GM12878 (cell line): ENCODE results near the gene CA9. TPM values are rescaled to one million over a fixed set of nuclear protein-coding genes. Genes with fewer than 3 reads are reported as not detected.
A peak's percentile ranks its signal among the peaks of the same experiment; 100 is the strongest.

ENCODE experiments used
- BACH1 ChIP-seq: fragments of 450-650 bp; IDR thresholded peaks from 2 replicates; pipeline ENCODE4 v1.6.1; 2017; ENCODE audit warnings: mild to moderate bottlenecking, borderline replicate concordance
- BCL11A ChIP-seq: IDR thresholded peaks from 2 replicates; pipeline ENCODE4 v1.6.1; 2011; ENCODE audit warnings: low read depth, low read length
- CHD2 ChIP-seq: IDR thresholded peaks from 2 replicates; pipeline ENCODE4 v1.6.1; 2011; ENCODE audit warnings: low read depth, low read length, improper control_type of control experiment, borderline replicate concordance
- MEF2A ChIP-seq: IDR thresholded peaks from 2 replicates; pipeline ENCODE4 v1.6.1; 2011; ENCODE audit warnings: low read depth, mild to moderate bottlenecking, low read length, moderate library complexity; ENCODE audit not compliant: insufficient read depth
- MTA2 ChIP-seq: fragments of 450-650 bp; IDR thresholded peaks from 2 replicates; pipeline ENCODE4 v1.6.1; 2016; ENCODE audit warnings: low read depth, mild to moderate bottlenecking, moderate library complexity
- NFIC ChIP-seq: IDR thresholded peaks from 2 replicates; pipeline ENCODE4 v1.6.1; 2012; ENCODE audit warnings: low read depth, mild to moderate bottlenecking, inconsistent platforms, low read length, moderate library complexity
- SMARCA5 ChIP-seq: fragments of 450-650 bp; IDR thresholded peaks from 2 replicates; pipeline ENCODE4 v1.6.1; 2017; ENCODE audit warnings: mild to moderate bottlenecking
- SREBF1 ChIP-seq: IDR thresholded peaks from 2 replicates; pipeline ENCODE4 v1.6.1; 2012; ENCODE audit warnings: mild to moderate bottlenecking, low read length
- YY1 ChIP-seq: IDR thresholded peaks from 2 replicates; pipeline ENCODE4 v1.6.1; 2011; ENCODE audit warnings: low read depth, mild to moderate bottlenecking, low read length
- ZNF207 ChIP-seq: fragments of 450-650 bp; IDR thresholded peaks from 2 replicates; pipeline ENCODE4 v1.6.1; 2014; ENCODE audit warnings: antibody characterized with exemption, mild to moderate bottlenecking, borderline replicate concordance
- polyA plus RNA-seq, 11 experiments: library from polyadenylated mRNA; depleted of rRNA in 4 of 11; unstranded in 6 of 11; stranded (reverse) in 5 of 11; fragments of >200 nt; fragmentation: Nextera tagmentation in 4 of 11; fragmentation: Illumina TruSeq in 1 of 11; extraction: Ambion mirVana in 4 of 11; extraction: Trizol in 1 of 11; gene quantifications; 1 replicate in 1 of 11; 2 replicates in 10 of 11; pipeline versions ENCODE4 v1.2.1 to v1.2.3, GENCODE V29; 2011 to 2016; ENCODE audit warnings: inconsistent platforms in 2 of 11, missing spikeins in 2 of 11, low read depth in 1 of 11
- total RNA-seq, 4 experiments: library from RNA; depleted of rRNA in 3 of 4; stranded (reverse); fragments of >200 nt in 3 of 4; fragmentation: Illumina TruSeq in 1 of 4; extraction: Trizol in 1 of 4; gene quantifications; 2 replicates each; pipeline versions ENCODE4 v1.2.1 to v1.2.3, GENCODE V29; 2013 to 2021
- TF ChIP-seq, protein P1 (sequence below): fragments of 450-650 bp; IDR thresholded peaks from 2 replicates; pipeline ENCODE4 v1.6.1; 2018; ENCODE audit warnings: borderline replicate concordance, mild to moderate bottlenecking; ENCODE audit not compliant: partially characterized antibody
- TF ChIP-seq, protein P2 (sequence below): IDR thresholded peaks from 2 replicates; pipeline ENCODE4 v1.6.1; 2012; ENCODE audit warnings: low read depth, low read length, improper control_type of control experiment
- TF ChIP-seq, protein P3 (sequence below): fragments of 450-650 bp; formaldehyde crosslinking; IDR thresholded peaks from 2 replicates; pipeline ENCODE4 v1.4.0; 2022; ENCODE audit warnings: mild to moderate bottlenecking, moderate library complexity
- TF ChIP-seq, protein P4 (sequence below): fragments of 150-350 bp; IDR thresholded peaks from 2 replicates; pipeline ENCODE4 v1.6.1; 2016; ENCODE audit warnings: low read depth, low read length
- TF ChIP-seq, protein P5 (sequence below): fragments of 150-350 bp; IDR thresholded peaks from 2 replicates; pipeline ENCODE4 v1.6.1; 2014; ENCODE audit warnings: mild to moderate bottlenecking, low read depth, low read length

CA9 gene
- total and polyA plus RNA-seq, 10 of the 15 experiments (the other 5 are each of a cell fraction or from before 2014, with no cell fraction given), result 0.53 to 6.6 (median 1.2) TPM

DNA sequence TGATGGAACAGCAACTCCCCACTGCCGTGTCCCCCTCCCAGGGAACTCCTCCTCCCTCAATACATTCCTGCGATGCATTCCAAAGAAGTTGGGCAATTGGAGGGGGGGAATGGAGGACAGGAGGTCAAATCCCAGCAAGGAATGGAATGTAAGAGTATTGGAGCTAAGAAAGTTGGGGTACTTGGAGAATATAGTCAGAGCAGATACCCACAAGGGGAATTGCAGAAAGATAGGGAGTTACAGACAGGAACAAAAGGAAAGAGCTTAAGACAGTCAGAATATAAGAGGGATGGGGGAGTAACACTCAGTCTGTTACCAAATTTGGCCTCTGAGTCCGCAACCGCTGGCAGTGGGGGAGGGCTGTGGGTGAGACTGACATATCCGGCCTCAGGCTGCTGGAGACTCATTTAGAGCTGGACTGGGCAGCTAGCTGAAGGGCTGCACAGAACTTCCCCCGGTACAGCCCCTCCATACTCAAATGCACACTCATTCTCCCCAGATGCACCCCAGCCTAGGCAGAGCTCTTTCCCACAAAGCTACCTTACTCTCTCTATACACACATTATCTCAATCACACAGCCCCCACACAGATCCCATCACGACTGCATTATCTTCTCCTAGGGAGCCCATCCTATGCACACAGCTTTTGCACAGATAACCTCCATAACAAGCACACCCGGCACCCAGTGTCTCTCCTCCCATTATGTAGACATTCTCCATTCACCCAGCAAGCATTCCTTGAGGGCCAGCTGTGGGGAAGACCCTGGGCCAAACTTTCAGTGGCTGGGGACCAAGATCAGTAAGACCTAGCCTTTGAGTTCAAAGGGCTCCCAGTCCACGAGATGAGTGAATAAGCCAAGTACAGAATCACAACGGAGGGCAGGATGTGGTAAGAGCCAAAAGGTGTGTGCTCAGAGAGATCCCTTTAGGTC is 54.6 kb downstream of the CA9 start (continued):
- TF ChIP-seq, protein P1, sequence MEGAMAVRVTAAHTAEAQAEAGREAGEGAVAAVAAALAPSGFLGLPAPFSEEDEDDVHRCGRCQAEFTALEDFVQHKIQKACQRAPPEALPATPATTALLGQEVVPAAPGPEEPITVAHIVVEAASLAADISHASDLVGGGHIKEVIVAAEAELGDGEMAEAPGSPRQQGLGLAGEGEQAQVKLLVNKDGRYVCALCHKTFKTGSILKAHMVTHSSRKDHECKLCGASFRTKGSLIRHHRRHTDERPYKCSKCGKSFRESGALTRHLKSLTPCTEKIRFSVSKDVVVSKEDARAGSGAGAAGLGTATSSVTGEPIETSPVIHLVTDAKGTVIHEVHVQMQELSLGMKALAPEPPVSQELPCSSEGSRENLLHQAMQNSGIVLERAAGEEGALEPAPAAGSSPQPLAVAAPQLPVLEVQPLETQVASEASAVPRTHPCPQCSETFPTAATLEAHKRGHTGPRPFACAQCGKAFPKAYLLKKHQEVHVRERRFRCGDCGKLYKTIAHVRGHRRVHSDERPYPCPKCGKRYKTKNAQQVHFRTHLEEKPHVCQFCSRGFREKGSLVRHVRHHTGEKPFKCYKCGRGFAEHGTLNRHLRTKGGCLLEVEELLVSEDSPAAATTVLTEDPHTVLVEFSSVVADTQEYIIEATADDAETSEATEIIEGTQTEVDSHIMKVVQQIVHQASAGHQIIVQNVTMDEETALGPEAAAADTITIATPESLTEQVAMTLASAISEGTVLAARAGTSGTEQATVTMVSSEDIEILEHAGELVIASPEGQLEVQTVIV, result no peak
- TF ChIP-seq, protein P2, sequence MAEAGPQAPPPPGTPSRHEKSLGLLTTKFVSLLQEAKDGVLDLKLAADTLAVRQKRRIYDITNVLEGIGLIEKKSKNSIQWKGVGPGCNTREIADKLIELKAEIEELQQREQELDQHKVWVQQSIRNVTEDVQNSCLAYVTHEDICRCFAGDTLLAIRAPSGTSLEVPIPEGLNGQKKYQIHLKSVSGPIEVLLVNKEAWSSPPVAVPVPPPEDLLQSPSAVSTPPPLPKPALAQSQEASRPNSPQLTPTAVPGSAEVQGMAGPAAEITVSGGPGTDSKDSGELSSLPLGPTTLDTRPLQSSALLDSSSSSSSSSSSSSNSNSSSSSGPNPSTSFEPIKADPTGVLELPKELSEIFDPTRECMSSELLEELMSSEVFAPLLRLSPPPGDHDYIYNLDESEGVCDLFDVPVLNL, result no peak
- TF ChIP-seq, protein P3, sequence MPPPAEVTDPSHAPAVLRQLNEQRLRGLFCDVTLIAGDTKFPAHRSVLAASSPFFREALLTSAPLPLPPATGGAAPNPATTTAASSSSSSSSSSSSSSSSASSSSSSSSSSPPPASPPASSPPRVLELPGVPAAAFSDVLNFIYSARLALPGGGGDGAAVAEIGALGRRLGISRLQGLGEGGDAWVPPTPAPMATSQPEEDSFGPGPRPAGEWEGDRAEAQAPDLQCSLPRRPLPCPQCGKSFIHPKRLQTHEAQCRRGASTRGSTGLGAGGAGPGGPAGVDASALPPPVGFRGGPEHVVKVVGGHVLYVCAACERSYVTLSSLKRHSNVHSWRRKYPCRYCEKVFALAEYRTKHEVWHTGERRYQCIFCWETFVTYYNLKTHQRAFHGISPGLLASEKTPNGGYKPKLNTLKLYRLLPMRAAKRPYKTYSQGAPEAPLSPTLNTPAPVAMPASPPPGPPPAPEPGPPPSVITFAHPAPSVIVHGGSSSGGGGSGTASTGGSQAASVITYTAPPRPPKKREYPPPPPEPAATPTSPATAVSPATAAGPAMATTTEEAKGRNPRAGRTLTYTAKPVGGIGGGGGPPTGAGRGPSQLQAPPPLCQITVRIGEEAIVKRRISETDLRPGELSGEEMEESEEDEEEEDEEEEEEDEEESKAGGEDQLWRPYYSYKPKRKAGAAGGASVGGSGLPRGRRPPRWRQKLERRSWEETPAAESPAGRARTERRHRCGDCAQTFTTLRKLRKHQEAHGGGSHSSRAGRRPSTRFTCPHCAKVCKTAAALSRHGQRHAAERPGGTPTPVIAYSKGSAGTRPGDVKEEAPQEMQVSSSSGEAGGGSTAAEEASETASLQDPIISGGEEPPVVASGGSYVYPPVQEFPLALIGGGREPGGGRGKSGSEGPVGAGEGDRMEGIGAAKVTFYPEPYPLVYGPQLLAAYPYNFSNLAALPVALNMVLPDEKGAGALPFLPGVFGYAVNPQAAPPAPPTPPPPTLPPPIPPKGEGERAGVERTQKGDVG, result no peak
- TF ChIP-seq CHD2 (peak; percentile 75; the same call in 1 of the 2 replicates), YY1 (no peak), ZNF207 (0 out of 2 replicates have a peak, but pooled peaks have one; percentile 40), BACH1 (0 out of 2 replicates have a peak, but pooled peaks have one; percentile 23), BCL11A (peak; percentile 45; the same call in 1 of the 2 replicates), MTA2 (peak; percentile 37; the same call in 1 of the 2 replicates), SREBF1 (no peak), NFIC (no peak), MEF2A (peak; percentile 91), SMARCA5 (no peak)
- TF ChIP-seq, protein P4, sequence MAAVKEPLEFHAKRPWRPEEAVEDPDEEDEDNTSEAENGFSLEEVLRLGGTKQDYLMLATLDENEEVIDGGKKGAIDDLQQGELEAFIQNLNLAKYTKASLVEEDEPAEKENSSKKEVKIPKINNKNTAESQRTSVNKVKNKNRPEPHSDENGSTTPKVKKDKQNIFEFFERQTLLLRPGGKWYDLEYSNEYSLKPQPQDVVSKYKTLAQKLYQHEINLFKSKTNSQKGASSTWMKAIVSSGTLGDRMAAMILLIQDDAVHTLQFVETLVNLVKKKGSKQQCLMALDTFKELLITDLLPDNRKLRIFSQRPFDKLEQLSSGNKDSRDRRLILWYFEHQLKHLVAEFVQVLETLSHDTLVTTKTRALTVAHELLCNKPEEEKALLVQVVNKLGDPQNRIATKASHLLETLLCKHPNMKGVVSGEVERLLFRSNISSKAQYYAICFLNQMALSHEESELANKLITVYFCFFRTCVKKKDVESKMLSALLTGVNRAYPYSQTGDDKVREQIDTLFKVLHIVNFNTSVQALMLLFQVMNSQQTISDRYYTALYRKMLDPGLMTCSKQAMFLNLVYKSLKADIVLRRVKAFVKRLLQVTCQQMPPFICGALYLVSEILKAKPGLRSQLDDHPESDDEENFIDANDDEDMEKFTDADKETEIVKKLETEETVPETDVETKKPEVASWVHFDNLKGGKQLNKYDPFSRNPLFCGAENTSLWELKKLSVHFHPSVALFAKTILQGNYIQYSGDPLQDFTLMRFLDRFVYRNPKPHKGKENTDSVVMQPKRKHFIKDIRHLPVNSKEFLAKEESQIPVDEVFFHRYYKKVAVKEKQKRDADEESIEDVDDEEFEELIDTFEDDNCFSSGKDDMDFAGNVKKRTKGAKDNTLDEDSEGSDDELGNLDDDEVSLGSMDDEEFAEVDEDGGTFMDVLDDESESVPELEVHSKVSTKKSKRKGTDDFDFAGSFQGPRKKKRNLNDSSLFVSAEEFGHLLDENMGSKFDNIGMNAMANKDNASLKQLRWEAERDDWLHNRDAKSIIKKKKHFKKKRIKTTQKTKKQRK, result no peak
- TF ChIP-seq, protein P5, sequence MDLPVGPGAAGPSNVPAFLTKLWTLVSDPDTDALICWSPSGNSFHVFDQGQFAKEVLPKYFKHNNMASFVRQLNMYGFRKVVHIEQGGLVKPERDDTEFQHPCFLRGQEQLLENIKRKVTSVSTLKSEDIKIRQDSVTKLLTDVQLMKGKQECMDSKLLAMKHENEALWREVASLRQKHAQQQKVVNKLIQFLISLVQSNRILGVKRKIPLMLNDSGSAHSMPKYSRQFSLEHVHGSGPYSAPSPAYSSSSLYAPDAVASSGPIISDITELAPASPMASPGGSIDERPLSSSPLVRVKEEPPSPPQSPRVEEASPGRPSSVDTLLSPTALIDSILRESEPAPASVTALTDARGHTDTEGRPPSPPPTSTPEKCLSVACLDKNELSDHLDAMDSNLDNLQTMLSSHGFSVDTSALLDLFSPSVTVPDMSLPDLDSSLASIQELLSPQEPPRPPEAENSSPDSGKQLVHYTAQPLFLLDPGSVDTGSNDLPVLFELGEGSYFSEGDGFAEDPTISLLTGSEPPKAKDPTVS, result no peak
